Neuronal stem cell (in vitro differentiated cells): Measurements from ENCODE around the gene SLC35F4.

Source experiments
- DNase-seq: peaks from one replicate; pipeline ENCODE4 v3.0.0-alpha.2; 2013; ENCODE audit warnings: low spot score
- H2AFZ ChIP-seq: one replicate; pipeline ENCODE4 v1.6.1; 2013; ENCODE audit warnings: mild to moderate bottlenecking, low read length, inconsistent platforms
- H2AK5ac ChIP-seq: 2 replicates; pipeline ENCODE4 v1.6.1; 2013; ENCODE audit warnings: low read depth, mild to moderate bottlenecking, inconsistent platforms, low read length, moderate library complexity, mixed read lengths
- H2BK120ac ChIP-seq: 2 replicates; pipeline ENCODE4 v1.6.1; 2013; ENCODE audit warnings: low read depth, mild to moderate bottlenecking, inconsistent platforms, low read length, moderate library complexity, mixed read lengths
- H2BK12ac ChIP-seq: one replicate; pipeline ENCODE4 v1.6.1; 2013; ENCODE audit warnings: low read length, inconsistent platforms
- H2BK15ac ChIP-seq: 2 replicates; pipeline ENCODE4 v1.6.1; 2013; ENCODE audit warnings: mild to moderate bottlenecking, low read length, inconsistent platforms, mixed read lengths
- H2BK5ac ChIP-seq: one replicate; pipeline ENCODE4 v1.6.1; 2013; ENCODE audit warnings: inconsistent platforms, mild to moderate bottlenecking, low read length, moderate library complexity
- H3K14ac ChIP-seq: one replicate; pipeline ENCODE4 v1.6.1; 2013; ENCODE audit warnings: low read length, inconsistent platforms
- H3K18ac ChIP-seq: 2 replicates; pipeline ENCODE4 v1.6.1; 2013; ENCODE audit warnings: low read length, inconsistent platforms
- H3K23ac ChIP-seq: 2 replicates; pipeline ENCODE4 v1.6.1; 2013; ENCODE audit warnings: low read depth, mild to moderate bottlenecking, mixed read lengths, low read length, inconsistent platforms; ENCODE audit not compliant: poor library complexity
- H3K27ac ChIP-seq: replicated peaks from 3 replicates; pipeline ENCODE4 v1.5.1; 2013; ENCODE audit warnings: low read length, inconsistent platforms
- H3K27me3 ChIP-seq, 3 experiments: 2 replicates each; pipeline ENCODE4 v1.6.1; 2013; ENCODE audit warnings: low read length in 3 of 3, mild to moderate bottlenecking in 2 of 3, inconsistent platforms in 1 of 3, low read depth in 1 of 3, mixed read lengths in 1 of 3, moderate library complexity in 1 of 3; ENCODE audit not compliant: control insufficient read depth in 3 of 3, insufficient read depth in 3 of 3
- H3K36me3 ChIP-seq, 2 donors: replicated peaks in 1 of 2; 2 replicates each; pipeline ENCODE4 v1.6.1; 2013; ENCODE audit warnings: low read length in 2 of 2; ENCODE audit not compliant: control insufficient read depth in 2 of 2, insufficient read depth in 2 of 2
- H3K4ac ChIP-seq: 2 replicates; pipeline ENCODE4 v1.6.1; 2013; ENCODE audit warnings: inconsistent platforms, mild to moderate bottlenecking, low read length, moderate library complexity
- H3K4me1 ChIP-seq, 2 donors: 1 replicate in 1 of 2; 2 replicates in 1 of 2; pipeline ENCODE4 v1.6.1; 2013; ENCODE audit warnings: low read length in 2 of 2, low read depth in 1 of 2; ENCODE audit not compliant: control insufficient read depth in 2 of 2, insufficient read depth in 1 of 2
- H3K4me2 ChIP-seq: one replicate; pipeline ENCODE4 v1.6.1; 2013; ENCODE audit warnings: mild to moderate bottlenecking, low read length, inconsistent platforms; ENCODE audit not compliant: insufficient read depth, poor library complexity, severe bottlenecking
- H3K4me3 ChIP-seq, 2 donors: 2 replicates each; pipeline ENCODE4 v1.5.1; 2013; ENCODE audit warnings: low read length in 2 of 2, mild to moderate bottlenecking in 2 of 2, inconsistent platforms in 1 of 2, moderate library complexity in 1 of 2
- H3K79me1 ChIP-seq: one replicate; pipeline ENCODE4 v1.6.1; 2013; ENCODE audit warnings: low read depth, mild to moderate bottlenecking, inconsistent platforms, low read length, moderate library complexity
- H3K9ac ChIP-seq: one replicate; pipeline ENCODE4 v1.6.1; 2013; ENCODE audit warnings: mild to moderate bottlenecking, low read depth, low read length, inconsistent platforms; ENCODE audit not compliant: poor library complexity
- H3K9me3 ChIP-seq, 2 donors: replicated peaks in 1 of 2; 2 replicates each; pipeline versions ENCODE3 to v1.6.1; 2013; ENCODE audit warnings: low read length in 2 of 2, mild to moderate bottlenecking in 2 of 2, inconsistent platforms in 1 of 2, low read depth in 1 of 2, mixed read lengths in 1 of 2, moderate library complexity in 1 of 2; ENCODE audit not compliant: control insufficient read depth in 2 of 2, insufficient read depth in 1 of 2
- H4K8ac ChIP-seq: one replicate; pipeline ENCODE4 v1.6.1; 2013; ENCODE audit warnings: low read depth, mild to moderate bottlenecking, inconsistent platforms, low read length, moderate library complexity
- H4K91ac ChIP-seq: one replicate; pipeline ENCODE4 v1.6.1; 2013; ENCODE audit warnings: low read length, low read depth, mild to moderate bottlenecking, inconsistent platforms; ENCODE audit not compliant: poor library complexity
- WGBS, 2 donors: extraction: QIAGEN DNeasy Blood & Tissue Kit; methylation state at CpG; one replicate each; pipeline ENCODE4 v1.1.7; 2013; ENCODE audit warnings: missing lambda C conversion rate in 2 of 2, mixed read lengths in 1 of 2; ENCODE audit not compliant: insufficient read length in 2 of 2, insufficient replicate concordance in 1 of 2; ENCODE audit errors: extremely low coverage in 2 of 2; 5-methylcytosine and 5-hydroxymethylcytosine counted together

The SLC35F4 gene

DNA sequence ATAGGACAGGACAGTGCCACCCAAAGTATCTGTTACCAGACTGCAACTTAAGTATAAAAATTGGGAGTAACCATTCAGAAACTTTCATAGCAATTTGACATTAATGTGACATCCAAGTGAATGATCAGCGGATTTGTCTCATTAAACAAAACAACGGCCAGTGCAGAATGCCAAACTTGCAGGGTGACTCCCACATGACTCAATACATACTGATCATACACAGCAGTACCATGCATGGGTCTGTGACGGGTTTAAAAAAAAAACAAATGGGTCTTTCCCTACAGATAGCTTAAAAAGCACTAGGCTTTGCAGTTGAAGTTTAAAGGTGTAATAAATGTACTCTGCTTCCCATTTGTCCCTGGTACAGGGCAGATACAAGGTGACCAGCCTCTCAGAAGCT is 116.6 kb downstream of the SLC35F4 start:
- Histone ChIP-seq H3K4me1 (peaks cover 0 to 3% of the 10 kb centered on the region in 2 donors), H3K27ac (no peak overlapping the region), H2AK5ac (no peak overlapping the region), H2AFZ (no peak overlapping the region), H3K18ac (no peak overlapping the region), H3K9me3 (no peaks in the 10 kb centered on the region), H4K8ac (no peak overlapping the region), H4K91ac (no peak overlapping the region), H3K9ac (no peak overlapping the region), H3K36me3 (no peaks in the 10 kb centered on the region), H2BK15ac (no peak overlapping the region), H3K4me3 (no peak overlapping the region), H3K23ac (no peak overlapping the region), H3K79me1 (no peaks in the 10 kb centered on the region), H3K14ac (no peak overlapping the region), H2BK5ac (no peak overlapping the region), H3K4ac (no peak overlapping the region), H3K4me2 (no peak overlapping the region), H2BK12ac (no peak overlapping the region), H2BK120ac (no peak overlapping the region), H3K27me3 (no peaks in the 10 kb centered on the region)
- no peak for DNase-seq
- no CpG with 5 or more reads among the region's 3 CpGs for WGBS, 2 donors

DNA sequence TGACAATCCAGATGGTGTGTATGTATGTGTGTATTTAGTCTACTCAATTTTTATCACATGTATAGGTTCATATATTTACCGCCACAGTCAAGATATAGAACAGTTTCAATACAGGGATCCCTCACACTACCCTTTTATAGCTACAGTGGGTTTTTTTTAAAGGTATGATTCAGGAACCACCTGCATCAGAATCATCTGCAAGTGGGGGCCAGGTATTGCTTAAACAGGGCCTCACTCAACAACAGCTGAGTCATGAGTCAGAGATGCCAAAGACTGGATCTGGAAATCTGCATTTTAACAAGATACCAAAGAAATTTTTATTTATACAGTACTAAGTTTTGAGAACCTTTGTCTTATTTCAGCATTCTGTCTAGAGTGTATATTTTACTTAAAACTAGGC is 117.6 kb downstream of the SLC35F4 start:
- H3K4ac ChIP-seq = no peak overlapping the region

DNA sequence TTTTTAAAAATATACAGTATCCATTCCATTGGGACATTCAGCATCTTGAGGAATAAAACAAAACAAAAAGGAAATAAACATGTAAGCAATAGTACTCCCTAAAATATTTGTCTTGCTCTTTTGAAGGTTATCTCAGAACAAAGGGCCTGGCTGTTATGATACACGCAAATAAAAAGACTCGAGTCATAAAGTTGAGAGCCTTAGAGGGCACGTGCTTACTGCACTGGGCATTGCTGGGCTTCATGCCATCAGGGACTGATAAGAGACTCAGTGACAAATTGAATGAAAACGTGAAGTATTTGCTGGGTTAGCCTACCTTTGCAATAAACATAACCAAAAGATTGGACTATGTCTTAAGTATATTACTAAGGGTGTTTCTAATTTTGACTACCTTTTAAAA is 118.9 kb downstream of the SLC35F4 start:
- H2BK120ac ChIP-seq = no peak overlapping the region
- H3K9ac ChIP-seq = no peak overlapping the region
- H3K27me3 ChIP-seq = no peaks in the 10 kb centered on the region
- no peaks in the 10 kb centered on the region for H3K36me3 ChIP-seq
- no peak overlapping the region for H4K8ac ChIP-seq
- WGBS, 2 donors = no CpG with 5 or more reads among the region's 4 CpGs
- H2BK12ac ChIP-seq = no peak overlapping the region
- no peak overlapping the region for H3K27ac ChIP-seq
- H3K4me2 ChIP-seq = no peak overlapping the region
- no peaks in the 10 kb centered on the region for H3K79me1 ChIP-seq
- H3K4me3 ChIP-seq = no peak overlapping the region
- no peaks in the 10 kb centered on the region for H3K4me1 ChIP-seq
- H2BK15ac ChIP-seq = no peak overlapping the region
- H3K18ac ChIP-seq = no peak overlapping the region
- no peaks in the 10 kb centered on the region for H3K9me3 ChIP-seq
- H4K91ac ChIP-seq = no peak overlapping the region
- H2AFZ ChIP-seq = no peak overlapping the region
- no peak overlapping the region for H2BK5ac ChIP-seq
- no peak overlapping the region for H3K14ac ChIP-seq
- H2AK5ac ChIP-seq = no peak overlapping the region
- DNase-seq = no peak
- H3K4ac ChIP-seq = no peak overlapping the region
- no peak overlapping the region for H3K23ac ChIP-seq

More for the DNA sequence above, 117.6 kb downstream of the SLC35F4 start:
- no peak overlapping the region for H2BK120ac ChIP-seq
- no peaks in the 10 kb centered on the region for H3K4me1 ChIP-seq
- no peak overlapping the region for H3K23ac ChIP-seq
- no peak overlapping the region for H3K18ac ChIP-seq
- H2BK15ac ChIP-seq = no peak overlapping the region
- no peaks in the 10 kb centered on the region for H3K36me3 ChIP-seq
- H3K27ac ChIP-seq = no peak overlapping the region
- H2BK5ac ChIP-seq = no peak overlapping the region
- no peak overlapping the region for H2AK5ac ChIP-seq
- H4K8ac ChIP-seq = no peak overlapping the region
- H4K91ac ChIP-seq = no peak overlapping the region
- H2BK12ac ChIP-seq = no peak overlapping the region
- no peak overlapping the region for H3K9ac ChIP-seq
- H2AFZ ChIP-seq = no peak overlapping the region
- no peak for DNase-seq
- no peaks in the 10 kb centered on the region for H3K79me1 ChIP-seq
- no peak overlapping the region for H3K4me2 ChIP-seq
- H3K27me3 ChIP-seq = no peaks in the 10 kb centered on the region
- H3K4me3 ChIP-seq = no peak overlapping the region
- WGBS, 2 donors = no CpG with 5 or more reads among the region's 1 CpG
- no peak overlapping the region for H3K14ac ChIP-seq
- no peaks in the 10 kb centered on the region for H3K9me3 ChIP-seq

DNA sequence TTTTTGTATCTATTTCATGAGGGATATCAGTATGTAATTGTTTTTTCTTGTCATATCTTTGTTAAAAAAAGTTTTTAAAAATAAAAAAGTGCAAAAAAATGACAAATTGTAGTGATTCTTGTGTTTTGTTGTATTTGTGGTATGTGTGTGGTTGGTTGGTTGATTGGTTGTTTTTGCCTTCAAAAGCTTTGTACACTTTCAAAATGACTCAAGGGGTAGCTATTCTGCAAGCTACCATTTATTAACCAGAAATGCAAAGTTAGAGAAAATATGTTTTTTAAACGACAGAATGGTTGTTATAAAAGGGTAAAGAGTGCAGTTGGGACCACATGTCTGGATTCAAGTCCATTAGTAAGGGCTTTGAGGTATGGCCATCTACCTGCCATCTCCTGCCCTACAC is 119.3 kb downstream of the SLC35F4 start:
- Histone ChIP-seq H3K4me2 (no peak overlapping the region), H3K4me3 (no peak overlapping the region), H3K9ac (no peak overlapping the region), H3K27ac (no peak overlapping the region), H3K14ac (no peak overlapping the region), H2AFZ (no peak overlapping the region), H4K8ac (no peak overlapping the region), H4K91ac (no peak overlapping the region), H3K9me3 (no peaks in the 10 kb centered on the region), H2BK120ac (no peak overlapping the region), H2BK5ac (no peak overlapping the region), H3K79me1 (no peaks in the 10 kb centered on the region), H3K18ac (no peak overlapping the region), H3K36me3 (no peaks in the 10 kb centered on the region), H2BK12ac (no peak overlapping the region), H3K23ac (no peak overlapping the region), H2BK15ac (no peak overlapping the region), H3K4me1 (no peaks in the 10 kb centered on the region), H3K27me3 (no peaks in the 10 kb centered on the region), H3K4ac (no peak overlapping the region), H2AK5ac (no peak overlapping the region)
- WGBS, 2 donors = no CpG with 5 or more reads among the region's 1 CpG
- DNase-seq = no peak
